H1 (cell line): Measurements from ENCODE around the gene SH2D4B. TPM values are rescaled to one million over a fixed set of nuclear protein-coding genes. Genes with fewer than 3 reads are reported as not detected.

Source experiments
- BACH1 ChIP-seq: IDR thresholded peaks from 2 replicates; pipeline ENCODE4 v1.6.1; 2012; ENCODE audit warnings: low read length, improper control_type of control experiment
- CTCF ChIP-seq, 3 experiments: IDR thresholded peaks; 1 replicate in 2 of 3; 2 replicates in 1 of 3; pipeline versions ENCODE4 v1.5.1 to v1.6.1; 2011; ENCODE audit warnings: low read length in 3 of 3, mild to moderate bottlenecking in 3 of 3, inconsistent platforms in 2 of 3, low read depth in 1 of 3, moderate library complexity in 1 of 3; ENCODE audit not compliant: insufficient read depth in 1 of 3; ENCODE audit errors: control extremely low read depth in 1 of 3
- NANOG ChIP-seq: IDR thresholded peaks from 2 replicates; pipeline ENCODE4 v1.6.1; 2011; ENCODE audit warnings: low read length, low read depth, mild to moderate bottlenecking, inconsistent platforms; ENCODE audit not compliant: insufficient read depth, poor library complexity, severe bottlenecking
- POLR2AphosphoS5 ChIP-seq: IDR thresholded peaks from 2 replicates; pipeline ENCODE4 v1.6.1; 2011; ENCODE audit warnings: low read depth, low read length
- RAD21 ChIP-seq, 2 experiments: IDR thresholded peaks in 1 of 2; conservative IDR thresholded peaks in 1 of 2; 2 replicates each; pipeline ENCODE4 v1.6.1; 2011; ENCODE audit warnings: low read depth in 2 of 2, low read length in 2 of 2, improper control_type of control experiment in 1 of 2, inconsistent platforms in 1 of 2, mild to moderate bottlenecking in 1 of 2, moderate library complexity in 1 of 2
- RNF2 ChIP-seq: fragments of 200-900, 300-1000 bp; sonication (generic); IDR thresholded peaks from 2 replicates; pipeline ENCODE4 v1.7.1; 2016; ENCODE audit warnings: borderline replicate concordance, low read depth, mild to moderate bottlenecking, antibody characterized with exemption, low read length; ENCODE audit not compliant: poor library complexity, severe bottlenecking; ENCODE audit errors: missing control alignments
- TEAD4 ChIP-seq: IDR thresholded peaks from 2 replicates; pipeline ENCODE4 v1.6.1; 2012; ENCODE audit warnings: low read depth, low read length, inconsistent platforms, mixed read lengths
- ZNF274 ChIP-seq: IDR thresholded peaks from 2 replicates; pipeline ENCODE4 v1.7.0; 2012; ENCODE audit warnings: low read length, borderline replicate concordance; ENCODE audit errors: extremely low read depth
- polyA plus RNA-seq, 7 experiments: library from polyadenylated mRNA; depleted of rRNA in 3 of 7; stranded (reverse) in 5 of 7; unstranded in 2 of 7; fragments of >200 nt in 5 of 7; fragments of 200-250 nt in 2 of 7; gene quantifications; 1 replicate in 5 of 7; 2 replicates in 1 of 7; 4 replicates in 1 of 7; pipeline versions ENCODE4 v1.2.1 to v1.2.3, GENCODE V29; 2011 to 2013; ENCODE audit warnings: missing spikeins in 2 of 7, mixed read lengths in 2 of 7
- total RNA-seq: library from RNA; stranded (reverse); fragmentation: NEBNext Ultra II Directional; extraction: Animal tissue kit (Norgen Biotek cat#: 25700); gene quantifications from 2 replicates; pipeline ENCODE4 v1.2.1, GENCODE V29; 2021

The SH2D4B gene
- total and polyA plus RNA-seq, 2 of the 8 experiments (the other 6 are each of a cell fraction or from before 2014, with no cell fraction given), result 0.06 to 0.13 TPM

DNA sequence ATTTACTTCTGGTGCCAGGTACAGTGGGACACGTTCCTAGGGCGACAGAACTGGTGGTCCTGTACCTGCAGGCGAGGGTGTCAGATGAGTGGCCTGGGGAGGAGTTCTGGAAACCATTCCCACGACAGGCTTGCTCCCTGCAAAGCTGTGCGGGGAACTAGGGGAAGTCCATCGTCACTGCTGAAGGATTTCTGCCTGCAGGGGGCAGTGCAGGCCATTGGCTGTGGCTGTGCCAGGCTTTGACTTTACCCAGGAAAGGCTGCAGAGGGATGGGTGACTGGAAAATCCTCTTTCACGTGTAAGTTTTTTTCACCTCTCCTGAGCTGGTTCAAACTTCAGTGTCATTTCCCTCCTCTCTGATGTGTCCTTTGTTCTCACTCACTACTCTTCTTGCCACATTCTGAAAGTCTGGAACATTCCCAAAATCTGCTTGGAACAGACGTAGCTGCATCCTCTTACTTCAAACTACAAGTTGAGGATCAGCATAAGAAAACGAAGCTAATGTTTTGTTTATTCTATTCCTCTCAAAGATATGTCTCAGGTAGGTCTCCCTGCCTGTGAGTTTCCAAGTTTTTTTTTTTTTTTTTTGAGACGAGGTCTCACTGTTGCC lies 126.5 kb downstream of the SH2D4B start (continued):
- TF ChIP-seq BACH1 (peak; percentile 43; the same call in 1 of the 2 replicates), CTCF (IDR thresholded peaks at IDR 0.05; ENCODE audit: control extremely low read depth in 1 of 3, insufficient read depth in 1 of 3, low read depth in 1 of 3, low read length in 3 of 3) (peak; percentile 89 to 99 (median 99)), POLR2AphosphoS5 (no peak), ZNF274 (no peak), NANOG (no peak), RAD21 (IDR thresholded peaks at IDR 0.05 in 1 of 2, conservative IDR thresholded peaks at IDR 0.05 in 1 of 2; ENCODE audit: low read depth in 2 of 2, low read length in 2 of 2) (peak; percentile 92 to 94), RNF2 (no peak), TEAD4 (peak; percentile 96)
